HepG2 (cell line): Measurements from ENCODE around the gene ANG. TPM values are rescaled to one million over a fixed set of nuclear protein-coding genes. Genes with fewer than 3 reads are reported as not detected.

Experiments
- BRCA1 ChIP-seq: sonication (generic); formaldehyde crosslinking; IDR thresholded peaks from 2 replicates; pipeline ENCODE4 v1.4.0; 2020; ENCODE audit warnings: missing genetic modification reagents
- CC2D1A ChIP-seq: sonication (generic); formaldehyde crosslinking; IDR thresholded peaks from 2 replicates; pipeline ENCODE4 v1.8.1; 2023; ENCODE audit warnings: mild to moderate bottlenecking, missing genetic modification reagents
- FOXK1 ChIP-seq: sonication (generic); formaldehyde crosslinking; IDR thresholded peaks from 2 replicates; pipeline ENCODE4 v1.4.0; 2020; ENCODE audit warnings: low read depth, missing genetic modification reagents, borderline replicate concordance
- GABPA ChIP-seq, 2 experiments: IDR thresholded peaks; 2 replicates each; pipeline ENCODE4 v1.6.1; 2011 to 2016; ENCODE audit warnings: low read depth in 2 of 2, low read length in 1 of 2, missing biosample characterization in 1 of 2, missing genetic modification characterization in 1 of 2
- GTF2F1 ChIP-seq: fragments of 150-350 bp; IDR thresholded peaks from 2 replicates; pipeline ENCODE4 v1.6.1; 2014; ENCODE audit warnings: low read length
- HHEX ChIP-seq: IDR thresholded peaks from 2 replicates; pipeline ENCODE4 v1.6.1; 2016; ENCODE audit warnings: control low read depth
- KDM6A ChIP-seq: IDR thresholded peaks from 2 replicates; pipeline ENCODE4 v1.6.1; 2016; ENCODE audit warnings: low read depth
- KLF16 ChIP-seq, 2 experiments: sonication (generic) in 1 of 2; formaldehyde crosslinking in 1 of 2; IDR thresholded peaks; 2 replicates each; pipeline versions ENCODE4 v1.6.1 to v1.8.0; 2016 to 2023; ENCODE audit warnings: missing genetic modification reagents in 2 of 2, missing compliant biosample characterization in 1 of 2
- MATR3 ChIP-seq: sonication (generic); formaldehyde crosslinking; IDR thresholded peaks from 2 replicates; pipeline ENCODE4 v1.4.0; 2020; ENCODE audit warnings: missing genetic modification reagents
- MEF2D ChIP-seq: sonication (generic); formaldehyde crosslinking; IDR thresholded peaks from 2 replicates; pipeline ENCODE4 v1.5.1; 2020; ENCODE audit warnings: mild to moderate bottlenecking, missing genetic modification reagents
- MTF2 ChIP-seq: sonication (generic); formaldehyde crosslinking; IDR thresholded peaks from 2 replicates; pipeline ENCODE4 v1.5.0; 2020; ENCODE audit warnings: missing genetic modification reagents, borderline replicate concordance
- NAIF1 ChIP-seq: sonication (generic); formaldehyde crosslinking; IDR thresholded peaks from 2 replicates; pipeline ENCODE4 v1.5.0; 2020; ENCODE audit warnings: mild to moderate bottlenecking, missing genetic modification reagents, borderline replicate concordance
- SAP130 ChIP-seq: IDR thresholded peaks from 2 replicates; pipeline ENCODE4 v1.6.1; 2016; ENCODE audit warnings: low read depth
- SNAPC4 ChIP-seq: sonication (generic); formaldehyde crosslinking; IDR thresholded peaks from 2 replicates; pipeline ENCODE4 v1.4.0; 2020; ENCODE audit warnings: mild to moderate bottlenecking, missing genetic modification reagents
- STAT5B ChIP-seq: sonication (generic); formaldehyde crosslinking; IDR thresholded peaks from 2 replicates; pipeline ENCODE4 v1.4.0; 2020; ENCODE audit warnings: missing genetic modification reagents
- U2AF1 ChIP-seq: fragments of 200-400 bp; formaldehyde crosslinking; optimal IDR thresholded peaks from 2 replicates; pipeline ENCODE3; 2017; ENCODE audit warnings: mild to moderate bottlenecking, low read depth, low read length
- ZFP1 ChIP-seq: IDR thresholded peaks from 2 replicates; pipeline ENCODE4 v1.6.1; 2016
- ZMYM2 ChIP-seq: sonication (generic); formaldehyde crosslinking; IDR thresholded peaks from 2 replicates; pipeline ENCODE4 v1.8.0; 2022; ENCODE audit warnings: mild to moderate bottlenecking, missing genetic modification reagents
- ZNF333 ChIP-seq: sonication (generic); formaldehyde crosslinking; IDR thresholded peaks from 2 replicates; pipeline ENCODE4 v1.4.0; 2020; ENCODE audit warnings: mild to moderate bottlenecking, missing genetic modification reagents, borderline replicate concordance
- ZNF382 ChIP-seq: sonication (generic); formaldehyde crosslinking; IDR thresholded peaks from 2 replicates; pipeline ENCODE4 v1.5.0; 2020; ENCODE audit warnings: missing genetic modification reagents, mild to moderate bottlenecking, borderline replicate concordance
- ZNF432 ChIP-seq: sonication (generic); formaldehyde crosslinking; IDR thresholded peaks from 2 replicates; pipeline ENCODE4 v1.5.0; 2020; ENCODE audit warnings: missing genetic modification reagents, mild to moderate bottlenecking, borderline replicate concordance
- ZNF652 ChIP-seq: IDR thresholded peaks from 2 replicates; pipeline ENCODE4 v1.6.1; 2016; ENCODE audit warnings: low read depth, borderline replicate concordance
- ZNF703 ChIP-seq: sonication (generic); formaldehyde crosslinking; IDR thresholded peaks from 2 replicates; pipeline ENCODE4 v1.5.1; 2020; ENCODE audit warnings: missing genetic modification reagents, mild to moderate bottlenecking, moderate library complexity, borderline replicate concordance
- ZNF776 ChIP-seq: sonication (generic); formaldehyde crosslinking; IDR thresholded peaks from 2 replicates; pipeline ENCODE4 v1.4.0; 2020; ENCODE audit warnings: mild to moderate bottlenecking, missing genetic modification reagents
- polyA plus RNA-seq, 8 experiments: library from polyadenylated mRNA; depleted of rRNA in 3 of 8; stranded (reverse) in 7 of 8; unstranded in 1 of 8; fragments of >200 nt; fragmentation: Illumina TruSeq in 4 of 8; extraction: Trizol in 4 of 8; gene quantifications; 2 replicates each; pipeline versions ENCODE4 v1.2.1 to v1.2.3, GENCODE V29; 2011 to 2016; ENCODE audit warnings: low read depth in 4 of 8, missing spikeins in 1 of 8, mixed read lengths in 1 of 8; ENCODE audit not compliant: insufficient read depth in 1 of 8
- total RNA-seq, 5 experiments: library from RNA; depleted of rRNA; stranded (reverse); fragments of >200 nt; fragmentation: Illumina TruSeq; extraction: Trizol; gene quantifications; 2 replicates each; pipeline ENCODE4 v1.2.3, GENCODE V29; 2016; ENCODE audit warnings: low read depth in 1 of 5
- TF ChIP-seq, protein P1 (sequence below): sonication (generic); formaldehyde crosslinking; IDR thresholded peaks from 2 replicates; pipeline ENCODE4 v1.4.0; 2020; ENCODE audit warnings: missing genetic modification reagents

ANG gene
- total and polyA plus RNA-seq, 2 of the 13 experiments (the other 11 are each of a cell fraction or from before 2014, with no cell fraction given): 83.6 to 401 TPM

- TF ChIP-seq GTF2F1: no peak
- TF ChIP-seq ZNF333 (CRISPR knock-in tag): no peak
- TF ChIP-seq SAP130 (CRISPR knock-in tag): peak; percentile 80
- TF ChIP-seq BRCA1 (CRISPR knock-in tag): no peak
- TF ChIP-seq, protein P1, sequence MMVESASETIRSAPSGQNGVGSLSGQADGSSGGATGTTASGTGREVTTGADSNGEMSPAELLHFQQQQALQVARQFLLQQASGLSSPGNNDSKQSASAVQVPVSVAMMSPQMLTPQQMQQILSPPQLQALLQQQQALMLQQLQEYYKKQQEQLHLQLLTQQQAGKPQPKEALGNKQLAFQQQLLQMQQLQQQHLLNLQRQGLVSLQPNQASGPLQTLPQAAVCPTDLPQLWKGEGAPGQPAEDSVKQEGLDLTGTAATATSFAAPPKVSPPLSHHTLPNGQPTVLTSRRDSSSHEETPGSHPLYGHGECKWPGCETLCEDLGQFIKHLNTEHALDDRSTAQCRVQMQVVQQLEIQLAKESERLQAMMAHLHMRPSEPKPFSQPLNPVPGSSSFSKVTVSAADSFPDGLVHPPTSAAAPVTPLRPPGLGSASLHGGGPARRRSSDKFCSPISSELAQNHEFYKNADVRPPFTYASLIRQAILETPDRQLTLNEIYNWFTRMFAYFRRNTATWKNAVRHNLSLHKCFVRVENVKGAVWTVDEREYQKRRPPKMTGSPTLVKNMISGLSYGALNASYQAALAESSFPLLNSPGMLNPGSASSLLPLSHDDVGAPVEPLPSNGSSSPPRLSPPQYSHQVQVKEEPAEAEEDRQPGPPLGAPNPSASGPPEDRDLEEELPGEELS (CRISPR knock-in tag): peak; percentile 95
- TF ChIP-seq NAIF1: no peak
- TF ChIP-seq U2AF1: no peak
- no peak for TF ChIP-seq SNAPC4 (CRISPR knock-in tag)
- TF ChIP-seq FOXK1 (CRISPR knock-in tag): peak; percentile 76; the same call in 1 of the 2 replicates
- TF ChIP-seq MATR3 (CRISPR knock-in tag): no peak
- no peak for TF ChIP-seq ZNF382
- TF ChIP-seq CC2D1A (CRISPR knock-in tag): no peak
- peak; percentile 17; the same call in 1 of the 2 replicates for TF ChIP-seq ZFP1 (CRISPR knock-in tag)
- peak; percentile 68; the same call in 1 of the 2 replicates for TF ChIP-seq KDM6A
- no peak for TF ChIP-seq ZNF432 (CRISPR knock-in tag)
- no peak for TF ChIP-seq STAT5B (CRISPR knock-in tag)
- no peak for TF ChIP-seq MTF2 (CRISPR knock-in tag)
- TF ChIP-seq MEF2D: peak; percentile 65; the same call in 1 of the 2 replicates
- peak in 1 of 2 experiments; percentile 62; a peak in 2 of 4 replicates for TF ChIP-seq KLF16 (CRISPR knock-in tag; IDR thresholded peaks at IDR 0.05)
- TF ChIP-seq ZMYM2 (CRISPR knock-in tag): 0 out of 2 replicates have a peak, but pooled peaks have one; percentile 43
- TF ChIP-seq HHEX: 0 out of 2 replicates have a peak, but pooled peaks have one; percentile 25
- no peak for TF ChIP-seq ZNF703 (CRISPR knock-in tag)
- TF ChIP-seq ZNF776 (CRISPR knock-in tag): no peak
- peak; percentile 60; the same call in 1 of the 2 replicates for TF ChIP-seq ZNF652 (CRISPR knock-in tag)
- no peak for TF ChIP-seq GABPA (IDR thresholded peaks at IDR 0.05; ENCODE audit: low read depth, low read length)
- peak; percentile 39 for TF ChIP-seq GABPA (CRISPR knock-in tag; IDR thresholded peaks at IDR 0.05; ENCODE audit: low read depth)
Measured at GRCh38 chr14:20671597-20672283, 16.8 kb upstream of the ANG start (continued).
